GM23338 (cell line): Measurements from ENCODE around the gene CUX1. TPM values are rescaled to one million over a fixed set of nuclear protein-coding genes. Genes with fewer than 3 reads are reported as not detected.

Experiments used
- ATAC-seq: fragments of 200-7000 bp; cut with Tn5 transposase; 3 replicates; pipeline ENCODE4 v1.9.1; 2020
- DNase-seq: peaks from one replicate; pipeline ENCODE4 v3.0.0-alpha.2; 2015; ENCODE audit warnings: low spot score
- H2AFZ ChIP-seq: fragments of 200-600 bp; sonication (generic); 2 replicates; pipeline ENCODE4 v1.8.0; 2016; ENCODE audit warnings: antibody characterized with exemption, mild to moderate bottlenecking, moderate library complexity
- H3F3A ChIP-seq: fragments of 200-600 bp; sonication (generic); replicated peaks from 2 replicates; pipeline ENCODE4 v1.8.0; 2017; ENCODE audit warnings: antibody characterized with exemption, mixed run types, low read depth
- H3K27ac ChIP-seq: fragments of 200-600 bp; sonication (generic); 2 replicates; pipeline ENCODE4 v1.6.1; 2016; ENCODE audit warnings: low read depth
- H3K27me3 ChIP-seq: fragments of 200-600 bp; sonication (generic); 2 replicates; pipeline ENCODE4 v1.8.0; 2016; ENCODE audit warnings: mild to moderate bottlenecking, mixed run types, moderate library complexity; ENCODE audit not compliant: insufficient read depth
- H3K36me3 ChIP-seq: fragments of 200-600 bp; sonication (generic); 2 replicates; pipeline ENCODE4 v1.8.0; 2016; ENCODE audit warnings: mild to moderate bottlenecking; ENCODE audit not compliant: insufficient read depth
- H3K4me1 ChIP-seq: fragments of 200-600 bp; sonication (generic); 2 replicates; pipeline ENCODE4 v1.8.0; 2016; ENCODE audit warnings: mild to moderate bottlenecking, moderate library complexity; ENCODE audit not compliant: insufficient read depth
- H3K4me2 ChIP-seq: fragments of 200-600 bp; sonication (generic); 2 replicates; pipeline ENCODE4 v1.7.1; 2017; ENCODE audit warnings: mixed run types
- H3K4me3 ChIP-seq: fragments of 200-600 bp; sonication (generic); 2 replicates; pipeline ENCODE4 v1.6.1; 2016; ENCODE audit warnings: mixed run types
- H3K79me2 ChIP-seq: fragments of 200-600 bp; sonication (generic); replicated peaks from 2 replicates; pipeline ENCODE4 v1.8.0; 2017; ENCODE audit warnings: mild to moderate bottlenecking; ENCODE audit not compliant: insufficient read depth
- H3K9me2 ChIP-seq: fragments of 200-600 bp; sonication (generic); 2 replicates; pipeline ENCODE4 v1.8.0; 2017; ENCODE audit not compliant: insufficient read depth
- H4K20me1 ChIP-seq: fragments of 200-600 bp; sonication (generic); replicated peaks from 2 replicates; pipeline ENCODE4 v1.8.0; 2017; ENCODE audit warnings: mild to moderate bottlenecking; ENCODE audit not compliant: insufficient read depth
- H3K27ac Mint-ChIP-seq: 2 replicates; pipeline ENCODE4 v1.8.0; 2020; ENCODE audit warnings: inconsistent platforms, mild to moderate bottlenecking, moderate library complexity, mixed read lengths
- H3K27me3 Mint-ChIP-seq: 3 replicates; pipeline ENCODE4 v1.8.0; 2022; ENCODE audit warnings: low read depth, mild to moderate bottlenecking, moderate library complexity, mixed read lengths, inconsistent platforms; ENCODE audit not compliant: insufficient read depth, poor library complexity
- H3K36me3 Mint-ChIP-seq: 3 replicates; pipeline ENCODE4 v1.8.0; 2021; ENCODE audit warnings: low read depth, mild to moderate bottlenecking, inconsistent platforms, moderate library complexity, mixed read lengths
- H3K4me1 Mint-ChIP-seq: 3 replicates; pipeline ENCODE4 v1.8.0; 2020; ENCODE audit warnings: mild to moderate bottlenecking, inconsistent platforms, mixed read lengths
- H3K4me3 Mint-ChIP-seq: 3 replicates; pipeline ENCODE4 v1.8.0; 2021; ENCODE audit warnings: moderate library complexity, mild to moderate bottlenecking, inconsistent platforms, mixed read lengths
- H3K9me3 Mint-ChIP-seq: 3 replicates; pipeline ENCODE4 v1.8.0; 2020; ENCODE audit warnings: moderate library complexity, mild to moderate bottlenecking, inconsistent platforms, mixed read lengths
- CREB1 ChIP-seq: fragments of 250-450 bp; sonication (Bioruptor Pico); IDR thresholded peaks from 2 replicates; pipeline ENCODE4 v1.5.0; 2020; ENCODE audit warnings: low read depth, mild to moderate bottlenecking, moderate library complexity
- CTCF ChIP-seq, 2 experiments: fragments of 200-600 bp in 1 of 2; sonication (generic) in 1 of 2; conservative IDR thresholded peaks; 2 replicates each; pipeline versions ENCODE4 v1.5.1 to v1.6.1; 2016 to 2017; ENCODE audit warnings: antibody characterized with exemption in 2 of 2, low read depth in 2 of 2, mild to moderate bottlenecking in 2 of 2, moderate library complexity in 1 of 2
- ETS1 ChIP-seq: IDR thresholded peaks from 2 replicates; pipeline ENCODE4 v1.6.1; 2016; ENCODE audit warnings: antibody characterized with exemption
- EZH2 ChIP-seq: fragments of 200-600 bp; sonication (generic); IDR thresholded peaks from one replicate; pipeline ENCODE4 v1.8.0; 2017; ENCODE audit warnings: antibody characterized with exemption, mild to moderate bottlenecking, low read depth; ENCODE audit not compliant: unreplicated experiment
- POLR2AphosphoS5 ChIP-seq: IDR thresholded peaks from 2 replicates; pipeline ENCODE4 v1.6.1; 2016; ENCODE audit warnings: antibody characterized with exemption, low read depth
- ZNF114 ChIP-seq: fragments of 250-450 bp; sonication (Bioruptor Pico); IDR thresholded peaks from 2 replicates; pipeline ENCODE4 v1.5.0; 2020; ENCODE audit warnings: mild to moderate bottlenecking, moderate library complexity
- ZNF331 ChIP-seq: fragments of 250-450 bp; sonication (Bioruptor Pico); IDR thresholded peaks from 2 replicates; pipeline ENCODE4 v1.5.0; 2020; ENCODE audit warnings: low read depth, mild to moderate bottlenecking, moderate library complexity
- polyA plus RNA-seq: library from polyadenylated mRNA; unstranded; fragments of >200 nt; fragmentation: Nextera tagmentation; extraction: Ambion mirVana; gene quantifications from 2 replicates; pipeline ENCODE4 v1.2.1, GENCODE V29; 2016
- total RNA-seq: library from RNA; depleted of rRNA; stranded (reverse); fragments of >200 nt; shearing (Covaris generic); gene quantifications from 2 replicates; pipeline ENCODE4 v1.2.3, GENCODE V29; 2014
- TF ChIP-seq, protein P1 (sequence below): fragments of 250-450 bp; sonication (Bioruptor Pico); IDR thresholded peaks from 2 replicates; pipeline ENCODE4 v1.5.0; 2020; ENCODE audit warnings: mild to moderate bottlenecking, moderate library complexity

CUX1 gene
- total and polyA plus RNA-seq, 2 experiments from 2014 or later: 49.9 to 64.0 TPM

GRCh38 chr7:102004229-102004628 lies 186.8 kb downstream of the CUX1 start:
- H3K27me3 Mint-ChIP-seq: peaks cover 13% of the 10 kb centered on the region
- ATAC-seq: no peak
- no peaks in the 10 kb centered on the region for H3K9me2 ChIP-seq
- H3K9me3 Mint-ChIP-seq: no peaks in the 10 kb centered on the region
- H3K4me1 ChIP-seq: peaks cover 8% of the 10 kb centered on the region; the same call in 1 of the 2 replicates
- no peak overlapping the region for H3K27ac Mint-ChIP-seq
- no peak overlapping the region for H3K4me3 ChIP-seq
- H3K4me3 Mint-ChIP-seq: no peak overlapping the region
- H3K4me1 Mint-ChIP-seq: peaks cover 25% of the 10 kb centered on the region
- no peaks in the 10 kb centered on the region for H3F3A ChIP-seq
- peaks cover 11% of the 10 kb centered on the region for H4K20me1 ChIP-seq
- no peak overlapping the region for H3K27ac ChIP-seq
- TF ChIP-seq CREB1 (CRISPR knock-in tag) (no peak), ETS1 (no peak), ZNF114 (no peak), CTCF (conservative IDR thresholded peaks at IDR 0.05; ENCODE audit: low read depth in 2 of 2) (no peak)
- no peaks in the 10 kb centered on the region for H3K27me3 ChIP-seq
- H2AFZ ChIP-seq: no peak overlapping the region
- H3K4me2 ChIP-seq: no peak overlapping the region
- no peaks in the 10 kb centered on the region for H3K36me3 Mint-ChIP-seq
- no peaks in the 10 kb centered on the region for H3K36me3 ChIP-seq
- H3K79me2 ChIP-seq: peaks cover 57% of the 10 kb centered on the region
- no peak for DNase-seq

DNA sequence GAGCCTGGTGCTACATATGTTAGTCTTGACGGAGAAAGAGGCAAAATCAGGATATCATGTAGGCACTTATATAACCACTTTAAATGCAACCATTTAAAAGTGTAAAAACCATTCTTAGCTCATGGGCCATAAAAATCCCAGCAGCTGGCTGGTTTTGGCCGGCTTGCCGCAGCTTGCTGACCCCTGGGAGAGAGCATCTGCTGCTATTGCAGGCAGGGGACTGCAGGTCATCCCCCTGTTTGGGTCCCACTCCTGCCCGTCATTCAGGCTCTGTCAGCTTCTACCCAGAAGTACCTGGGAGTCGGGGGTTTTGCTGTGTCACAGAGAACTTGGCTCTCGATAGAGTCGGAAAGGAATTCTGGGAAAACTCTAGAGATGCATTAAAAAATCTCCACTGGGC lies 187.4 kb downstream of the CUX1 start:
- Histone ChIP-seq H3K79me2 (peaks cover 56% of the 10 kb centered on the region), H3K27ac (0 out of 2 replicates have a peak overlapping the region, but pooled peaks have one; percentile 45), H3K4me2 (no peak overlapping the region), H3K4me3 (no peak overlapping the region), H3K9me2 (no peaks in the 10 kb centered on the region), H2AFZ (no peak overlapping the region), H3K27me3 (no peaks in the 10 kb centered on the region), H3K4me1 (peaks cover 8% of the 10 kb centered on the region; the same call in 1 of the 2 replicates), H4K20me1 (peaks cover 14% of the 10 kb centered on the region), H3F3A (no peaks in the 10 kb centered on the region), H3K36me3 (no peaks in the 10 kb centered on the region)
- H3K36me3 Mint-ChIP-seq: peaks cover 5% of the 10 kb centered on the region; the same call in 1 of the 3 replicates
- DNase-seq (no peak), ATAC-seq (no peak)
- H3K9me3 Mint-ChIP-seq: no peaks in the 10 kb centered on the region
- H3K27ac Mint-ChIP-seq: no peak overlapping the region
- peaks cover 21% of the 10 kb centered on the region for H3K4me1 Mint-ChIP-seq
- H3K4me3 Mint-ChIP-seq: no peak overlapping the region
- H3K27me3 Mint-ChIP-seq: peaks cover 11% of the 10 kb centered on the region
- TF ChIP-seq ZNF331 (no peak), ETS1 (no peak), CREB1 (CRISPR knock-in tag) (no peak), CTCF (conservative IDR thresholded peaks at IDR 0.05; ENCODE audit: low read depth in 2 of 2) (no peak), EZH2 (no peak), POLR2AphosphoS5 (no peak)
- TF ChIP-seq, protein P1, sequence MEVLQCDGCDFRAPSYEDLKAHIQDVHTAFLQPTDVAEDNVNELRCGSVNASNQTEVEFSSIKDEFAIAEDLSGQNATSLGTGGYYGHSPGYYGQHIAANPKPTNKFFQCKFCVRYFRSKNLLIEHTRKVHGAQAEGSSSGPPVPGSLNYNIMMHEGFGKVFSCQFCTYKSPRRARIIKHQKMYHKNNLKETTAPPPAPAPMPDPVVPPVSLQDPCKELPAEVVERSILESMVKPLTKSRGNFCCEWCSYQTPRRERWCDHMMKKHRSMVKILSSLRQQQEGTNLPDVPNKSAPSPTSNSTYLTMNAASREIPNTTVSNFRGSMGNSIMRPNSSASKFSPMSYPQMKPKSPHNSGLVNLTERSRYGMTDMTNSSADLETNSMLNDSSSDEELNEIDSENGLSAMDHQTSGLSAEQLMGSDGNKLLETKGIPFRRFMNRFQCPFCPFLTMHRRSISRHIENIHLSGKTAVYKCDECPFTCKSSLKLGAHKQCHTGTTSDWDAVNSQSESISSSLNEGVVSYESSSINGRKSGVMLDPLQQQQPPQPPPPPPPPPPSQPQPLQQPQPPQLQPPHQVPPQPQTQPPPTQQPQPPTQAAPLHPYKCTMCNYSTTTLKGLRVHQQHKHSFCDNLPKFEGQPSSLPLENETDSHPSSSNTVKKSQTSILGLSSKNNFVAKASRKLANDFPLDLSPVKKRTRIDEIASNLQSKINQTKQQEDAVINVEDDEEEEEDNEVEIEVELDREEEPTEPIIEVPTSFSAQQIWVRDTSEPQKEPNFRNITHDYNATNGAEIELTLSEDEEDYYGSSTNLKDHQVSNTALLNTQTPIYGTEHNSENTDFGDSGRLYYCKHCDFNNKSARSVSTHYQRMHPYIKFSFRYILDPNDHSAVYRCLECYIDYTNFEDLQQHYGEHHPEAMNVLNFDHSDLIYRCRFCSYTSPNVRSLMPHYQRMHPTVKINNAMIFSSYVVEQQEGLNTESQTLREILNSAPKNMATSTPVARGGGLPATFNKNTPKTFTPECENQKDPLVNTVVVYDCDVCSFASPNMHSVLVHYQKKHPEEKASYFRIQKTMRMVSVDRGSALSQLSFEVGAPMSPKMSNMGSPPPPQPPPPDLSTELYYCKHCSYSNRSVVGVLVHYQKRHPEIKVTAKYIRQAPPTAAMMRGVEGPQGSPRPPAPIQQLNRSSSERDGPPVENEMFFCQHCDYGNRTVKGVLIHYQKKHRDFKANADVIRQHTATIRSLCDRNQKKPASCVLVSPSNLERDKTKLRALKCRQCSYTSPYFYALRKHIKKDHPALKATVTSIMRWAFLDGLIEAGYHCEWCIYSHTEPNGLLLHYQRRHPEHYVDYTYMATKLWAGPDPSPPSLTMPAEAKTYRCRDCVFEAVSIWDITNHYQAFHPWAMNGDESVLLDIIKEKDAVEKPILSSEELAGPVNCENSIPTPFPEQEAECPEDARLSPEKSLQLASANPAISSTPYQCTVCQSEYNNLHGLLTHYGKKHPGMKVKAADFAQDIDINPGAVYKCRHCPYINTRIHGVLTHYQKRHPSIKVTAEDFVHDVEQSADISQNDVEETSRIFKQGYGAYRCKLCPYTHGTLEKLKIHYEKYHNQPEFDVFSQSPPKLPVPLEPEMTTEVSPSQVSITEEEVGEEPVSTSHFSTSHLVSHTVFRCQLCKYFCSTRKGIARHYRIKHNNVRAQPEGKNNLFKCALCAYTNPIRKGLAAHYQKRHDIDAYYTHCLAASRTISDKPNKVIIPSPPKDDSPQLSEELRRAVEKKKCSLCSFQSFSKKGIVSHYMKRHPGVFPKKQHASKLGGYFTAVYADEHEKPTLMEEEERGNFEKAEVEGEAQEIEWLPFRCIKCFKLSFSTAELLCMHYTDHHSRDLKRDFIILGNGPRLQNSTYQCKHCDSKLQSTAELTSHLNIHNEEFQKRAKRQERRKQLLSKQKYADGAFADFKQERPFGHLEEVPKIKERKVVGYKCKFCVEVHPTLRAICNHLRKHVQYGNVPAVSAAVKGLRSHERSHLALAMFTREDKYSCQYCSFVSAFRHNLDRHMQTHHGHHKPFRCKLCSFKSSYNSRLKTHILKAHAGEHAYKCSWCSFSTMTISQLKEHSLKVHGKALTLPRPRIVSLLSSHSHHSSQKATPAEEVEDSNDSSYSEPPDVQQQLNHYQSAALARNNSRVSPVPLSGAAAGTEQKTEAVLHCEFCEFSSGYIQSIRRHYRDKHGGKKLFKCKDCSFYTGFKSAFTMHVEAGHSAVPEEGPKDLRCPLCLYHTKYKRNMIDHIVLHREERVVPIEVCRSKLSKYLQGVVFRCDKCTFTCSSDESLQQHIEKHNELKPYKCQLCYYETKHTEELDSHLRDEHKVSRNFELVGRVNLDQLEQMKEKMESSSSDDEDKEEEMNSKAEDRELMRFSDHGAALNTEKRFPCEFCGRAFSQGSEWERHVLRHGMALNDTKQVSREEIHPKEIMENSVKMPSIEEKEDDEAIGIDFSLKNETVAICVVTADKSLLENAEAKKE (CRISPR knock-in tag): no peak
